K562 (cell line): ENCODE results near the gene SNTG2. TPM values are rescaled to one million over a fixed set of nuclear protein-coding genes. Genes with fewer than 3 reads are reported as not detected.

ENCODE experiments used
- ATAC-seq: fragments of 200-7000 bp; cut with Tn5 transposase; 3 replicates; pipeline ENCODE4 v1.9.1; 2020; ENCODE audit warnings: moderate library complexity
- BruUV-seq: library from RNA; stranded (reverse); fragments of 400-500 nt; replicated peaks from 2 replicates; lab custom pipeline; 2021; lab: Mats Ljungman, UMichigan
- CTCF ChIA-PET: fragments of 300-600 bp; formaldehyde crosslinking; extraction: SDS; loops from one replicate; lab custom pipeline; 2021; ENCODE audit warnings: low intra/inter-chr PET ratio; lab: Yijun Ruan, JAX
- POLR2A ChIA-PET: fragments of 300-600, 350-650 bp; sonication (Branson Sonifier 250); formaldehyde crosslinking; extraction: SDS; loops from one replicate; lab custom pipeline; 2021; ENCODE audit warnings: antibody characterized with exemption, inconsistent platforms; lab: Yijun Ruan, JAX
- DNase-seq, 4 experiments: peaks; one replicate each; pipeline versions ENCODE4 v3.0.0 to v3.0.0-alpha.2; 2011 to 2018; ENCODE audit warnings: low spot score in 3 of 4, mixed read lengths in 3 of 4; ENCODE audit errors: extremely low read depth in 1 of 4
- FAIRE-seq: peaks from 2 replicates; lab custom pipeline; 2011; peaks lifted over from hg19 to GRCh38; lab: Jason Lieb, UNC
- H2AFZ ChIP-seq: 2 replicates; pipeline ENCODE4 v1.6.0; 2011; ENCODE audit warnings: low read depth, low read length, control low read depth, inconsistent platforms
- H3K27ac ChIP-seq: fragments of 200-600 bp; 3 replicates; pipeline ENCODE4 v1.8.0; 2011; ENCODE audit warnings: low read depth, mild to moderate bottlenecking, control low read depth, inconsistent platforms, low read length, moderate library complexity, mixed read lengths; ENCODE audit errors: extremely low read depth
- H3K27me3 ChIP-seq, 2 experiments: fragments of 300-600 bp in 1 of 2; 2 replicates in 1 of 2; 3 replicates in 1 of 2; pipeline versions ENCODE4 v1.6.0 to v1.8.0; 2011; ENCODE audit warnings: inconsistent platforms in 2 of 2, low read length in 2 of 2, mild to moderate bottlenecking in 1 of 2, mixed read lengths in 1 of 2, moderate library complexity in 1 of 2; ENCODE audit not compliant: control insufficient read depth in 2 of 2, insufficient read depth in 2 of 2
- H3K36me3 ChIP-seq: fragments of 300-600 bp; 3 replicates; pipeline ENCODE4 v1.8.0; 2011; ENCODE audit warnings: mild to moderate bottlenecking, low read length, inconsistent platforms; ENCODE audit not compliant: control insufficient read depth, insufficient read depth
- H3K4me1 ChIP-seq, 2 experiments: fragments of 200-600 bp in 1 of 2; replicated peaks in 1 of 2; 2 replicates in 1 of 2; 3 replicates in 1 of 2; pipeline versions ENCODE4 v1.5.1 to v1.8.0; 2011; ENCODE audit warnings: inconsistent platforms in 2 of 2, low read length in 2 of 2, mild to moderate bottlenecking in 1 of 2, mixed read lengths in 1 of 2, moderate library complexity in 1 of 2; ENCODE audit not compliant: control insufficient read depth in 2 of 2, insufficient read depth in 2 of 2
- H3K4me2 ChIP-seq: 2 replicates; pipeline ENCODE4 v1.6.1; 2011; ENCODE audit warnings: low read length, control low read depth, inconsistent platforms, mixed read lengths; ENCODE audit not compliant: insufficient read depth
- H3K4me3 ChIP-seq: fragments of 200-600 bp; sonication (generic), shearing (Covaris generic); 2 replicates; pipeline ENCODE4 v1.5.1; 2016; ENCODE audit warnings: control low read depth, inconsistent platforms
- H3K79me2 ChIP-seq: fragments of 200-600 bp; 3 replicates; pipeline ENCODE4 v1.8.0; 2011; ENCODE audit warnings: low read length, inconsistent platforms; ENCODE audit not compliant: control insufficient read depth, insufficient read depth
- H3K9ac ChIP-seq, 2 experiments: 2 replicates each; pipeline versions ENCODE4 v1.6.0 to v1.6.1; 2011; ENCODE audit warnings: low read depth in 2 of 2, low read length in 2 of 2, control low read depth in 1 of 2, inconsistent platforms in 1 of 2, mild to moderate bottlenecking in 1 of 2, mixed read lengths in 1 of 2; ENCODE audit not compliant: insufficient read depth in 1 of 2
- H3K9me1 ChIP-seq: one replicate; pipeline ENCODE4 v1.6.0; 2011; ENCODE audit warnings: inconsistent platforms, mild to moderate bottlenecking, low read length, moderate library complexity; ENCODE audit not compliant: control insufficient read depth, insufficient read depth
- H3K9me3 ChIP-seq: replicated peaks from 2 replicates; pipeline ENCODE4 v1.5.1; 2011; ENCODE audit warnings: low read depth, low read length, inconsistent platforms; ENCODE audit not compliant: control insufficient read depth, insufficient read depth
- H4K20me1 ChIP-seq: replicated peaks from 2 replicates; pipeline ENCODE4 v1.6.1; 2011; ENCODE audit warnings: low read length, inconsistent platforms, mixed read lengths; ENCODE audit not compliant: control insufficient read depth, insufficient read depth
- BRF1 ChIP-seq: IDR thresholded peaks from 3 replicates; pipeline ENCODE4 v1.6.1; 2011; ENCODE audit warnings: borderline replicate concordance, mild to moderate bottlenecking; ENCODE audit not compliant: insufficient read length; ENCODE audit errors: extremely low read depth
- CCAR2 ChIP-seq: fragments of 200-400 bp; formaldehyde crosslinking; IDR thresholded peaks from 2 replicates; pipeline ENCODE4 v1.6.1; 2017; ENCODE audit warnings: mild to moderate bottlenecking, low read depth, low read length
- FOXJ3 ChIP-seq: sonication (generic); formaldehyde crosslinking; IDR thresholded peaks from 2 replicates; pipeline ENCODE4 v1.4.0; 2020; ENCODE audit warnings: mild to moderate bottlenecking, missing genetic modification reagents
- IFI16 ChIP-seq: fragments of 250-450 bp; sonication (Bioruptor Pico); IDR thresholded peaks from 2 replicates; pipeline ENCODE4 v2.1.2; 2022; ENCODE audit warnings: mild to moderate bottlenecking, inconsistent platforms
- IRF1 ChIP-seq: sonication (generic); formaldehyde crosslinking; IDR thresholded peaks from 2 replicates; pipeline ENCODE4 v1.8.0; 2022; ENCODE audit warnings: missing genetic modification reagents, mild to moderate bottlenecking, borderline replicate concordance
- NEUROD1 ChIP-seq: fragments of 150-350 bp; IDR thresholded peaks from 2 replicates; pipeline ENCODE4 v1.6.1; 2014; ENCODE audit warnings: borderline replicate concordance, low read length, low read depth; ENCODE audit not compliant: partially characterized antibody
- NFE2L1 ChIP-seq: fragments of 450-650 bp; IDR thresholded peaks from 2 replicates; pipeline ENCODE4 v1.6.1; 2016; ENCODE audit warnings: missing genetic modification characterization, low read depth, mild to moderate bottlenecking, missing compliant biosample characterization, moderate library complexity, borderline replicate concordance
- PATZ1 ChIP-seq: fragments of 250-450 bp; sonication (Bioruptor Pico); IDR thresholded peaks from 2 replicates; pipeline ENCODE4 v1.5.0; 2020; ENCODE audit warnings: mild to moderate bottlenecking, borderline replicate concordance
- SMAD1 ChIP-seq: fragments of 150-350 bp; IDR thresholded peaks from 2 replicates; pipeline ENCODE4 v1.6.1; 2014; ENCODE audit warnings: low read length, low read depth; ENCODE audit not compliant: partially characterized antibody
- SUPT5H ChIP-seq: fragments of 450-650 bp; IDR thresholded peaks from 2 replicates; pipeline ENCODE4 v1.6.1; 2016
- ZNF174 ChIP-seq: fragments of 250-450 bp; sonication (Bioruptor Pico); IDR thresholded peaks from 2 replicates; pipeline ENCODE4 v1.4.0; 2020; ENCODE audit warnings: mild to moderate bottlenecking
- ZNF696 ChIP-seq: fragments of 250-450 bp; sonication (Bioruptor Pico); conservative IDR thresholded peaks from 2 replicates; pipeline ENCODE4 v1.4.0; 2020; ENCODE audit warnings: mild to moderate bottlenecking, moderate library complexity
- WGBS: fragments of 100-300 bp; shearing (Covaris generic); methylation state at CpG from one replicate; pipeline ENCODE4 v1.1.6; 2016; ENCODE audit warnings: low coverage, mixed read lengths; ENCODE audit not compliant: insufficient coverage; ENCODE audit errors: missing lambda C conversion rate; 5-methylcytosine and 5-hydroxymethylcytosine counted together
- in situ Hi-C: fragments of 300-500 bp; cut with MboI; formaldehyde crosslinking; loops from 4 replicates; pipeline ENCODE4 v1.15.0; 2018; ENCODE audit warnings: inconsistent platforms, mixed read lengths
- intact Hi-C: fragments of 100-400 bp; cut with micrococcal nuclease; formaldehyde crosslinking; loops from 2 replicates; pipeline ENCODE4 v1.14.2; 2022
- polyA plus RNA-seq, 8 experiments: library from polyadenylated mRNA; depleted of rRNA in 4 of 8; stranded (reverse) in 5 of 8; unstranded in 3 of 8; fragments of >200 nt; fragmentation: Nextera tagmentation in 2 of 8; fragmentation: Illumina TruSeq in 1 of 8; extraction: Ambion mirVana in 2 of 8; extraction: Trizol in 1 of 8; gene quantifications; 2 replicates each; pipeline versions ENCODE4 v1.2.1 to v1.2.3, GENCODE V29; 2011 to 2014; ENCODE audit warnings: inconsistent platforms in 1 of 8, missing spikeins in 1 of 8
- total RNA-seq, 7 experiments: library from RNA; depleted of rRNA in 6 of 7; stranded (reverse); fragments of >200 nt in 6 of 7; fragmentation: Illumina TruSeq in 2 of 7; extraction: Trizol in 2 of 7; gene quantifications; 2 replicates each; pipeline versions ENCODE4 v1.2.1 to v1.2.3, GENCODE V29; 2011 to 2021; ENCODE audit warnings: low replicate concordance in 1 of 7

The SNTG2 gene
- total and polyA plus RNA-seq, 9 of the 15 experiments (the other 6 are each of a cell fraction or from before 2014, with no cell fraction given) = not detected

GRCh38 chr2:1367601-1368000, 417.0 kb downstream of the SNTG2 start:
- Histone ChIP-seq H3K4me3 (no peak overlapping the region), H4K20me1 (no peaks in the 10 kb centered on the region), H3K9ac (no peak overlapping the region), H3K79me2 (no peaks in the 10 kb centered on the region), H3K27ac (no peak overlapping the region), H3K9me1 (no peaks in the 10 kb centered on the region), H3K4me1 (no peaks in the 10 kb centered on the region), H3K36me3 (no peaks in the 10 kb centered on the region), H3K27me3 (peaks cover 0 to 3% of the 10 kb centered on the region in 2 experiments; a peak in 3 of 5 replicates), H2AFZ (no peak overlapping the region), H3K9me3 (no peaks in the 10 kb centered on the region), H3K4me2 (no peak overlapping the region)
- ATAC-seq = no peak
- no TSS peak for BruUV-seq
- intact Hi-C loops = no loop called here
- no peak for DNase-seq
- TF ChIP-seq ZNF174 (CRISPR knock-in tag) = no peak
- TF ChIP-seq SMAD1 = no peak
- no peak for TF ChIP-seq IFI16 (CRISPR knock-in tag)
- TF ChIP-seq NEUROD1 = no peak
- no peak for TF ChIP-seq PATZ1 (CRISPR knock-in tag)
- TF ChIP-seq FOXJ3 (CRISPR knock-in tag) = no peak
- no peak for TF ChIP-seq IRF1 (CRISPR knock-in tag)
- no peak for TF ChIP-seq SUPT5H
- no peak for TF ChIP-seq CCAR2
- no peak for TF ChIP-seq ZNF696 (CRISPR knock-in tag)
- TF ChIP-seq NFE2L1 (tag) = no peak
- TF ChIP-seq BRF1 = no peak
- 3% methylated on average over 8 of the region's 9 CpGs for WGBS
- ChIA-PET CTCF (no interaction called here), POLR2A (no interaction called here)
- in situ Hi-C loops = no loop called here
- no peak for FAIRE-seq
